ENCODE data around the gene AKAP13. TPM values are rescaled to one million over a fixed set of nuclear protein-coding genes. Genes with fewer than 3 reads are reported as not detected.
A peak's percentile ranks its signal among the peaks of the same experiment; 100 is the strongest.

AKAP13 gene
- polyA plus RNA-seq, 4 donors = 39.4 to 71.6 (median 58.5) TPM

GRCh38 chr15:85536341-85536740, 155.9 kb downstream of the AKAP13 start:
- Histone ChIP-seq H3K9me3 (ENCODE audit: control insufficient read depth in 2 of 2, insufficient read depth in 1 of 2, low read depth in 1 of 2, low read length in 1 of 2) (no peaks in the 10 kb centered on the region), H3K4me1 (ENCODE audit: control insufficient read depth in 3 of 3, insufficient read depth in 2 of 3, low read depth in 1 of 3, low read length in 2 of 3) (peaks cover 0 to 6% (median 2%) of the 10 kb centered on the region in 3 donors), H3K27me3 (ENCODE audit: control insufficient read depth in 3 of 3, insufficient read depth in 3 of 3, low read length in 3 of 3) (no peaks in the 10 kb centered on the region), H3K4me3 (ENCODE audit: low read depth in 1 of 3, low read length in 3 of 3) (no peak overlapping the region), H3K36me3 (ENCODE audit: control insufficient read depth in 3 of 3, insufficient read depth in 2 of 3, low read depth in 1 of 3, low read length in 3 of 3) (peaks cover 0 to 10% (median 5%) of the 10 kb centered on the region in 3 donors), H3K27ac (ENCODE audit: low read depth in 1 of 3, low read length in 2 of 3) (no peak overlapping the region)
- DNase-seq (no peak), FAIRE-seq (no peak)
- 82 to 85% (median 82%) methylated on average over 4 of the region's 4 CpGs for WGBS, 3 donors

GRCh38 chr15:85539491-85539890, 159.1 kb downstream of the AKAP13 start:
- peaks cover 0 to 5% (median 4%) of the 10 kb centered on the region in 3 donors for H3K36me3 ChIP-seq (ENCODE audit: control insufficient read depth in 3 of 3, insufficient read depth in 2 of 3, low read depth in 1 of 3, low read length in 3 of 3)
- H3K9me3 ChIP-seq (ENCODE audit: control insufficient read depth in 2 of 2, insufficient read depth in 1 of 2, low read depth in 1 of 2, low read length in 1 of 2) = no peaks in the 10 kb centered on the region
- H3K4me3 ChIP-seq (ENCODE audit: low read depth in 1 of 3, low read length in 3 of 3) = no peak overlapping the region
- no peak for DNase-seq
- FAIRE-seq = no peak
- no peak overlapping the region for H3K27ac ChIP-seq (ENCODE audit: low read depth in 1 of 3, low read length in 2 of 3)
- H3K27me3 ChIP-seq (ENCODE audit: control insufficient read depth in 3 of 3, insufficient read depth in 3 of 3, low read length in 3 of 3) = no peaks in the 10 kb centered on the region
- peaks cover 2 to 29% (median 16%) of the 10 kb centered on the region in 3 donors for H3K4me1 ChIP-seq (ENCODE audit: control insufficient read depth in 3 of 3, insufficient read depth in 2 of 3, low read depth in 1 of 3, low read length in 2 of 3)

- H3K36me3 ChIP-seq (ENCODE audit: control insufficient read depth in 3 of 3, insufficient read depth in 2 of 3, low read depth in 1 of 3, low read length in 3 of 3) = peaks cover 0 to 3% (median 2%) of the 10 kb centered on the region in 3 donors
- peaks cover 2 to 30% (median 20%) of the 10 kb centered on the region in 3 donors for H3K4me1 ChIP-seq (ENCODE audit: control insufficient read depth in 3 of 3, insufficient read depth in 2 of 3, low read depth in 1 of 3, low read length in 2 of 3)
- no peak for DNase-seq
- H3K9me3 ChIP-seq (ENCODE audit: control insufficient read depth in 2 of 2, insufficient read depth in 1 of 2, low read depth in 1 of 2, low read length in 1 of 2) = no peaks in the 10 kb centered on the region
- H3K27ac ChIP-seq (ENCODE audit: low read depth in 1 of 3, low read length in 2 of 3) = no peak overlapping the region
- FAIRE-seq = no peak
- WGBS, 3 donors = 86 to 89% (median 89%) methylated on average over 6 of the region's 6 CpGs
- no peak overlapping the region for H3K4me3 ChIP-seq (ENCODE audit: low read depth in 1 of 3, low read length in 3 of 3)
- no peaks in the 10 kb centered on the region for H3K27me3 ChIP-seq (ENCODE audit: control insufficient read depth in 3 of 3, insufficient read depth in 3 of 3, low read length in 3 of 3)
Measured at GRCh38 chr15:85540085-85540797, 159.8 kb downstream of the AKAP13 start.

GRCh38 chr15:85541744-85542143, 161.3 kb downstream of the AKAP13 start:
- H3K27ac ChIP-seq (ENCODE audit: low read depth in 1 of 3, low read length in 2 of 3) = peak overlapping the region in 1 of 3 donors; percentile 17
- H3K27me3 ChIP-seq (ENCODE audit: control insufficient read depth in 3 of 3, insufficient read depth in 3 of 3, low read length in 3 of 3) = no peaks in the 10 kb centered on the region
- H3K4me1 ChIP-seq (ENCODE audit: control insufficient read depth in 3 of 3, insufficient read depth in 2 of 3, low read depth in 1 of 3, low read length in 2 of 3) = peaks cover 2 to 30% (median 20%) of the 10 kb centered on the region in 3 donors
- FAIRE-seq (no peak), DNase-seq (no peak)
- H3K36me3 ChIP-seq (ENCODE audit: control insufficient read depth in 3 of 3, insufficient read depth in 2 of 3, low read depth in 1 of 3, low read length in 3 of 3) = peaks cover 0 to 3% (median 2%) of the 10 kb centered on the region in 3 donors
- H3K4me3 ChIP-seq (ENCODE audit: low read depth in 1 of 3, low read length in 3 of 3) = no peak overlapping the region
- WGBS, 3 donors = 65 to 77% (median 66%) methylated on average over 1 of the region's 1 CpG
- H3K9me3 ChIP-seq (ENCODE audit: control insufficient read depth in 2 of 2, insufficient read depth in 1 of 2, low read depth in 1 of 2, low read length in 1 of 2) = no peaks in the 10 kb centered on the region

GRCh38 chr15:85542488-85542887, 162.1 kb downstream of the AKAP13 start:
- FAIRE-seq = no peak
- no peak for DNase-seq
- Histone ChIP-seq H3K4me3 (ENCODE audit: low read depth in 1 of 3, low read length in 3 of 3) (no peak overlapping the region), H3K27ac (ENCODE audit: low read depth in 1 of 3, low read length in 2 of 3) (peak overlapping the region in 1 of 3 donors; percentile 55), H3K4me1 (ENCODE audit: control insufficient read depth in 3 of 3, insufficient read depth in 2 of 3, low read depth in 1 of 3, low read length in 2 of 3) (peaks cover 2 to 30% (median 20%) of the 10 kb centered on the region in 3 donors), H3K9me3 (ENCODE audit: control insufficient read depth in 2 of 2, insufficient read depth in 1 of 2, low read depth in 1 of 2, low read length in 1 of 2) (no peaks in the 10 kb centered on the region), H3K27me3 (ENCODE audit: control insufficient read depth in 3 of 3, insufficient read depth in 3 of 3, low read length in 3 of 3) (no peaks in the 10 kb centered on the region), H3K36me3 (ENCODE audit: control insufficient read depth in 3 of 3, insufficient read depth in 2 of 3, low read depth in 1 of 3, low read length in 3 of 3) (peaks cover 0 to 3% (median 2%) of the 10 kb centered on the region in 3 donors)
- 62 to 77% (median 70%) methylated on average over 3 of the region's 3 CpGs for WGBS, 3 donors

GRCh38 chr15:85542895-85543331, 162.5 kb downstream of the AKAP13 start:
- WGBS, 3 donors = 15 to 35% (median 17%) methylated on average over 3 of the region's 3 CpGs
- H3K9me3 ChIP-seq (ENCODE audit: control insufficient read depth in 2 of 2, insufficient read depth in 1 of 2, low read depth in 1 of 2, low read length in 1 of 2) = no peaks in the 10 kb centered on the region
- H3K36me3 ChIP-seq (ENCODE audit: control insufficient read depth in 3 of 3, insufficient read depth in 2 of 3, low read depth in 1 of 3, low read length in 3 of 3) = peaks cover 0 to 3% (median 2%) of the 10 kb centered on the region in 3 donors
- H3K4me3 ChIP-seq (ENCODE audit: low read depth in 1 of 3, low read length in 3 of 3) = no peak overlapping the region
- DNase-seq = peak in 1 of 2 donors; percentile 32
- H3K27ac ChIP-seq (ENCODE audit: low read depth in 1 of 3, low read length in 2 of 3) = peak overlapping the region in 1 of 3 donors; percentile 74
- peaks cover 2 to 33% (median 20%) of the 10 kb centered on the region in 3 donors for H3K4me1 ChIP-seq (ENCODE audit: control insufficient read depth in 3 of 3, insufficient read depth in 2 of 3, low read depth in 1 of 3, low read length in 2 of 3)
- no peak for FAIRE-seq
- H3K27me3 ChIP-seq (ENCODE audit: control insufficient read depth in 3 of 3, insufficient read depth in 3 of 3, low read length in 3 of 3) = no peaks in the 10 kb centered on the region

- H3K9me3 ChIP-seq (ENCODE audit: control insufficient read depth in 2 of 2, insufficient read depth in 1 of 2, low read depth in 1 of 2, low read length in 1 of 2) = no peaks in the 10 kb centered on the region
- peaks cover 0 to 3% (median 0%) of the 10 kb centered on the region in 3 donors for H3K36me3 ChIP-seq (ENCODE audit: control insufficient read depth in 3 of 3, insufficient read depth in 2 of 3, low read depth in 1 of 3, low read length in 3 of 3)
- H3K4me3 ChIP-seq (ENCODE audit: low read depth in 1 of 3, low read length in 3 of 3) = no peak overlapping the region
- DNase-seq = peak; percentile 67 to 75
- FAIRE-seq = no peak
- WGBS, 3 donors = 12 to 31% (median 17%) methylated on average over 15 of the region's 15 CpGs
- no peaks in the 10 kb centered on the region for H3K27me3 ChIP-seq (ENCODE audit: control insufficient read depth in 3 of 3, insufficient read depth in 3 of 3, low read length in 3 of 3)
- peaks cover 2 to 34% (median 20%) of the 10 kb centered on the region in 3 donors for H3K4me1 ChIP-seq (ENCODE audit: control insufficient read depth in 3 of 3, insufficient read depth in 2 of 3, low read depth in 1 of 3, low read length in 2 of 3)
- H3K27ac ChIP-seq (ENCODE audit: low read depth in 1 of 3, low read length in 2 of 3) = peak overlapping the region in 2 of 3 donors; percentile 59 to 74
Measured at GRCh38 chr15:85543741-85544155, 163.3 kb downstream of the AKAP13 start.

- DNase-seq = peak in 1 of 2 donors; percentile 45
- peaks cover 2 to 31% (median 20%) of the 10 kb centered on the region in 3 donors for H3K4me1 ChIP-seq (ENCODE audit: control insufficient read depth in 3 of 3, insufficient read depth in 2 of 3, low read depth in 1 of 3, low read length in 2 of 3)
- WGBS, 3 donors = 78 to 90% (median 79%) methylated on average over 1 of the region's 1 CpG
Measured at GRCh38 chr15:85545185-85545584, 164.8 kb downstream of the AKAP13 start.

More at GRCh38 chr15:85545185-85545584, 164.8 kb downstream of the AKAP13 start:
- Histone ChIP-seq H3K9me3 (ENCODE audit: control insufficient read depth in 2 of 2, insufficient read depth in 1 of 2, low read depth in 1 of 2, low read length in 1 of 2) (no peaks in the 10 kb centered on the region), H3K27ac (ENCODE audit: low read depth in 1 of 3, low read length in 2 of 3) (peak overlapping the region in 2 of 3 donors; percentile 24 to 82), H3K27me3 (ENCODE audit: control insufficient read depth in 3 of 3, insufficient read depth in 3 of 3, low read length in 3 of 3) (no peaks in the 10 kb centered on the region), H3K4me3 (ENCODE audit: low read depth in 1 of 3, low read length in 3 of 3) (no peak overlapping the region), H3K36me3 (ENCODE audit: control insufficient read depth in 3 of 3, insufficient read depth in 2 of 3, low read depth in 1 of 3, low read length in 3 of 3) (peaks cover 0 to 7% (median 0%) of the 10 kb centered on the region in 3 donors)
- FAIRE-seq = no peak
